Activated naive CD4-positive, alpha-beta T cell treated with Interleukin-2 at 50 U/mL for 16 hours (primary cell): Measurements from ENCODE around the gene FREY1.

ENCODE experiments used
- DNase-seq: peaks from one replicate; pipeline ENCODE4 v3.0.0-alpha.2; 2020

The FREY1 gene

GRCh38 chr11:45889966-45890365, 17.1 kb downstream of the FREY1 start:
- no peak for DNase-seq

GRCh38 chr11:45889555-45889954, 17.5 kb downstream of the FREY1 start:
- DNase-seq, result no peak

DNA sequence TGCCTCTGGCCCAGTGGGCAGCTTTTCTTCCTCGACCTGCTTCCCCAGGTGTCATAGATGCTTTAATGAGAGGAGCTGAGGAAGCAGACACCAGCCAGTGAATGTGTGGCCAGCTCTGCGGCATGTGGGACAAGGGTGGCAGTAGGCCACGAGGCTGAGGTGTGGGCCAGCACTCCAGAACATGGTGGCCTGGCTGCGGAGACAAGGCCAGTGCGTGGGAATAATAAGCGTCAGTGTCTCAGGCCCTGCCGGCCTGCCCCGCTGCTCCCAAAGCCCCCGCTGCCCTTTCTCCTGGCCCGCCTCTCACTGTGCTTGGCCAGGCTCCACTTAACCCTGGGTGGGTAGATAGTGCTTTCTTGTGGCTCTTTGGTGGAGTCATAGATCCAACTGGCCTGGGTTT, 19.5 kb downstream of the FREY1 start:
- no peak for DNase-seq

- DNase-seq, result no peak
These were observed 20.1 kb downstream of the FREY1 start for GRCh38 chr11:45886816-45887520.

DNA sequence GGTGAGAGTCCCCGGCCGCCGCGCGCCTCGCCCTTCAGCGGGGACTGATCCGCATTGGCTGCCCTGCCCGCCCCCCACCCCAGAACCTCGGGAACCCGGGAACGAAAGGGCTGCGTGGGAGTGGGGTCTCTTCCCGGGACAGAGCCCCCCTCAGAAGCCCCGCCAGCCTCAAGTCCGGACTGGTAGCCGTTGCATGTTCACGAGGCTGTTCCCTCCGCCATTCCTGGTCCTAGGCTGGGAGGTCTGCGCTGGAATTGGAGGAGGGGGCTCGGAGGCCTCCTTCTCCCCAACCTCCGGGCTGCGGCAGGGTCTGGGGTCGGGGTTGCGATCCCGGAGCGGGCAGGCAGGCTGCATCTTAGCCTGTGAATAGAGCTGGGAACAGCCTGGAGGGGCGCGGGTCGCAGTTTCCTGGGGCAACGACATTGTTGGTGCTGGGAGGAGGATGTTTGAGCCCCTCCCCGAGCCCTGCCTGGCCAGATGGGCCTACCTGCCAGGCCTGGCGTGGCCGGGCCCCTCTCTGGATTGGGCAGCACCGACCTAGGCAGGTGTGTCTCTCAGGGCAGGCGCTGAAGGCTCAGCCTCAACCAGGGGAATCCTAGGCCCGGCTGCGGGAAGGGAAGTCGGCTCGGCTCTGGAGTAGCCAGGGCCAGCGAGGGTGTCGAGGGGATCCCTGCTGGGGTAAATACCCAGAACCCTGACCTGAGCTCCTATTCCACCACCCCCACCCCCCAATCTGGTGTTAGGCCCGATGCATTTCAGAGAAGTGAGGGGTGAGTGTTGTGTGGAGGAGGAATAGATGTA, 20.9 kb downstream of the FREY1 start:
- no peak for DNase-seq

GRCh38 chr11:45885274-45885920, 21.7 kb downstream of the FREY1 start, which contains the start of gene MAPK8IP1:
Gene MAPK8IP1 (plus strand): TSS chr11:45885651. CDS start chr11:45885821, 170 bp downstream.
- DNase-seq, result peak; percentile 54

- DNase-seq, result no peak
These were observed 22.4 kb downstream of the FREY1 start for GRCh38 chr11:45884596-45885185.

DNA sequence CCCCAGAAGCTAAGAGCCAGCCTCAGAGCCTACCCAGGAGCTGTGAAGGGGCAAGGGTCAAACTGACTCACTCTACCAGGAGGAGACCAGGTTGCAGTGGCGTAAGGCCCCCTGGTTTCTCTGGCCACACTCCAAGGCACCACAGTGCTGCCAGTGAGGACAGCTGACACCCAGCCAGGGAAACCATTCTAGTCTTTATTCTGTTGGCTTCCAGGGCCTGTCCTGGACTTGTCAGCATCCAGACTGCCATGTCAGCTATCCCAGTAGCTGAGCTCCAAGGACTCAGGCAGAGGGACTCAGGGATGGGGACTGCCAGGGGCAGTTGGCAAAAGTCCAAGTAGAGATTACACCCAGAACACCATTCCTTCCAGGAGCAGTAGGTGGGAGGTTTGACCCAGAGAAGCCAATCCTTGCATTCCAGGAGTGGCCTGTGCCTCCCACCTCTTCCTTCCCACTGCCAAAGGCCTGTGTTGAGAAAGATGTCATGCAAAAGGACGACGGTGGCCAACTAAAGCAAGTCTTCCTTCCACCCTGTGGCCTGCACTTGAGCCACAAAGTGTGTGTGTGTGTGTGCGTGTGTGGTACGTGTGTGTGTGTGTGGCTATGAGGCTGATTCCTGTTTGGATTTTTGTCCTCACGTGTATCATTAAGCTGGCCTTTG, 25.2 kb downstream of the FREY1 start:
- DNase-seq, result no peak

GRCh38 chr11:45880772-45881570, 26.1 kb downstream of the FREY1 start:
- no peak for DNase-seq

DNA sequence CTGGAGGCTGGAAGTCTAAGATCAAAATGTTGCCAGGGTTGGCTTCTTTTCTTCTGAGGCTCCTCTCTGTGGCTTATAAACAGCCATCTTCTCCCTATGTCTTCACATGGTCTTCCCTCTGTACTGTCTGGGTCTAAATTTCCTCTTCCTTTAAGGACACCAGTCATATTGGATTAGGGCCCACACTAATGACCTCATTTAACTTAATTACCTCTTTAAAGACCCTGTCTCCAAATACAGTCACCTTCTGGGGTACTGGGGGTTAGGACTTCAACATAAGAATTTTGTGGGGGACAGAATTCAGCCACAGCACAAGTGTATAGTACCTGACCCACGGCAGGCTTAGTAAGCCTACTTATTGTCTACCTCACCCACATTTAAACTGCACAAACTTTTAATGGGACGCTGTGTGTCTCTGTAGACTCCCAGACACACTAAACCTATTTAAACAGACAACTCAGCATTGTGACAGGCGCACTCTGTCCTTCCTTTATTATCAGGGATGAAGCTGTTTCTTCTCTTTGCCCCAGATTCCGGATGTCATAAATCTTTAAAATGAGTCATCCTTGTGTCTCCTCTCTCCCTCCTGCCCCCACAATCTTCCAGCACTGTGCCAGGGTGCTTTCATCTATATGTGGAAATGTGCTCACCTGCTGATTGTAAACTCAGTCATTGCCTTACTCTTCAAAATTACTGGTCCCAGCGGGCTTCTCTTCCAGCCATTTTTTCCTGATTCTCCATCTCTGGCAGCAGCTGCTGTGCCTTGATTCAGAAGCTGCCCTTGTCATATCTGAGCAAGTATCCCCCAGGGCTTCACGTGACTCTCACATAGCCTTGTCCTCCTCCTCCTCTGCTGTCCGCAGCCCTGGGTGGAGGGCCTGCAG, 27.0 kb downstream of the FREY1 start:
- DNase-seq, result no peak

DNA sequence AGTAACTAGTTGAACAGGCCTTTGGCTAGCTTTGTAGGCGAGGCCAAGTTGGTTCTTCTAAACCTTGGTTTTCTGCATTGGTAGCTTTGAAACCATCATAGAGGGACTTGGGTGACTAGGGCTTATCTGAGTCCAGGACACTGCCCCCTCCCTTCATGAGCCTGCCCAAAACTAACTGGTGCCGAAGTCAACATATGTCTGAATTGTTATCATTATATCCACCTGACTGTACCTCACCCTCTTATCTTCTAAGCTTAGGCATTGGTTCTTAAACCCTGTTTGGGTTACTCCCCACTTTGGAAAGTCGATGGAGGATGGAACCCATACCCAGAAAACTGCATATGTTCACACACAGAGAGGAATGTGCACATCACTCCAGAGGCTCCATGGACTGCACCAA, 29.2 kb downstream of the FREY1 start:
- DNase-seq, result no peak

GRCh38 chr11:45877221-45877620, 29.9 kb downstream of the FREY1 start:
- DNase-seq, result no peak

DNA sequence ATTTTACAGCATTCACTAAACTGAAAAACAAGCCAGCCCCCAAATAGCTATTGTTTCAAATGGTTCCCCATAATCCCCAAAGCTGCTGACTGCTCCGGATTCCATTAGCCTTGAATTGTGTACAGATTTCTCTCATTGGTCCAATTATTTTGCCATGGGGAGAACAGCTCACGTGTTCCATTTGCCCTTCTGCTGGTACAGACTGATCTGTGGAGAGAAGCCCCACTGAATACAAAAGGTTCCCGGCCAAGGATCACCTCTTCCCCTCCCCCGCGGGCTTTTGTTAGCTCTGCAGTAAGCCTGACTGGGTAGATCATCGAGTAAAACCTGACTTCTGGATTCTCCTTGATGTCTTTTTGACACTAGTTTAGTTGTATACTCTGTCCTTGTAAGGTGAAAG, 30.7 kb downstream of the FREY1 start:
- no peak for DNase-seq

GRCh38 chr11:45872651-45873356, 34.3 kb downstream of the FREY1 start:
- DNase-seq, result peak; percentile 13

- DNase-seq, result no peak
These were observed 35.4 kb downstream of the FREY1 start for GRCh38 chr11:45871638-45872037.

GRCh38 chr11:45870706-45871105, 36.4 kb downstream of the FREY1 start:
- no peak for DNase-seq

DNA sequence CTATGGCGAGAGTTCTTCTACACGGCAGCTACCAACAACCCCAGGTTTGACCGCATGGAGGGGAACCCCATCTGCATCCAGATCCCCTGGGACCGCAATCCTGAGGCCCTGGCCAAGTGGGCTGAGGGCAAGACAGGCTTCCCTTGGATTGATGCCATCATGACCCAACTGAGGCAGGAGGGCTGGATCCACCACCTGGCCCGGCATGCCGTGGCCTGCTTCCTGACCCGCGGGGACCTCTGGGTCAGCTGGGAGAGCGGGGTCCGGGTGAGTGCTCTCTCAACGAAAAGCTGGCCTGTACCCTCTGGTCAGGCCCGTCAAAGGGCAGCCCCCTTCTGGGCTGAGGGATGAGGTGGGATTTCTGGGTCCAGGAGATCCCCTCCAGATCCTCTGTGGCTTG, 37.5 kb downstream of the FREY1 start:
- DNase-seq, result no peak

- DNase-seq, result no peak
These were observed 43.0 kb downstream of the FREY1 start for GRCh38 chr11:45864041-45864440.

DNA sequence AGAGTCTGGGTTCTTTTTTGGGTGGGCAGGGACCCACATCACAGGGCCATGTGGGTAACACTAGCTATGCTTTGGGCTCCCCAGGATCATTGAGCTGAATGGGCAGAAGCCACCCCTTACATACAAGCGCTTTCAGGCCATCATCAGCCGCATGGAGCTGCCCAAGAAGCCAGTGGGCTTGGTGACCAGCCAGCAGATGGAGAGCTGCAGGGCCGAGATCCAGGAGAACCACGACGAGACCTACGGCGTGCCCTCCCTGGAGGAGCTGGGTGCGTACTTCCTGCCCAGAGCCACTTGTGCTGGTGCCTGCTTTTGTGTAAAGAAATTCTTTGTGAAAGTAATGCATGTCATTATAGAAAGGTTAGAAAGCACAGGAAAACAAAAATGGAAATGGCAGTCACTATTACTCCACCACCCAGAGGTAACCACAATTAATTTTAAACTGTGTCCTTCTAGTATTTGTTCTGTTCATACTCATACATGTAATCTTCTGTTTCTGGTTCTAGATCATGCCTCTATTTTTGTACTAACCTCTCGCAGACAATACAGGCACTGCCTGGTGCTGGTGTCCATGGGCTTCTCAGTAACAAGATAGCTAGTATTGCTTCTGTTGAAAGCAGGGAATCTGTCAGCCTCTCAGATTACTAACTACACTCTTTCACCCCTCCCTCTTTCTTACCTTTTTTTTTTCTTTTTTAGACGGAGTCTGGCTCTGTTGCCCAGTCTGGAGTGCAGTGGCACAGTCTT, 46.1 kb downstream of the FREY1 start:
- DNase-seq, result no peak

DNA sequence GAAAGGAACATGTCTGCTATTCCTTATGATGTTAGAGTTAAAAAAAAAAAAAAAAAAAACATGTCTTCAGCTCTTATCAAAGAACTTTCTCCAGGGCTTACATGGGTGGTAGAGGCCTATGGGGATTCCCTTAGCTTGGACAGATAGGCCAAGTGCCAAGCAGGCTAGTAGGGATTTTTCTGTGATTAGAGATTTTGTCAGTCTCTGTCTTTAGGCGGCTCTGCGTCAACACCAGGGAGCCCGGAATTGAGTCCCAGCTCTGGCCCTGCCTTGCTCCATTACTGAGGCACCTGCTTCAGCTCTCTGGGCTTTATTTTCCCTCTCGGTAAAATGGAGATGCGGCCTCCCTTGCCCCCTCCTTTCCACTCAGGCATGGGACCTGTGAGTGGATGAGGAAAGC, 46.7 kb downstream of the FREY1 start:
- DNase-seq, result no peak
